Effector memory CD4-positive, alpha-beta T cell (primary cell): Measurements from ENCODE around the gene ZCCHC12.
"Not testable (repeated sequence)": the region's sequence is repeated elsewhere in the genome, so short reads cannot be mapped to it uniquely, and the experiment has no call there.

Experiments used
- DNase-seq, 3 donors: peaks; one replicate each; pipeline ENCODE4 v3.0.0-alpha.2; 2020
- H3K27ac ChIP-seq: 2 replicates; pipeline ENCODE4 v1.7.0; 2013; ENCODE audit warnings: mild to moderate bottlenecking, low read length, moderate library complexity; ENCODE audit not compliant: insufficient read depth, poor library complexity, severe bottlenecking
- H3K27me3 ChIP-seq: replicated peaks from 2 replicates; pipeline ENCODE4 v1.7.0; 2013; ENCODE audit warnings: mild to moderate bottlenecking, low read length; ENCODE audit not compliant: insufficient read depth, control insufficient read depth, poor library complexity, severe bottlenecking
- H3K36me3 ChIP-seq: 2 replicates; pipeline ENCODE4 v1.7.0; 2013; ENCODE audit warnings: mild to moderate bottlenecking, low read length, moderate library complexity; ENCODE audit not compliant: control insufficient read depth, insufficient read depth
- H3K4me1 ChIP-seq: 2 replicates; pipeline ENCODE4 v1.7.0; 2013; ENCODE audit warnings: low read length, mild to moderate bottlenecking; ENCODE audit not compliant: control insufficient read depth, insufficient read depth, poor library complexity, severe bottlenecking
- H3K4me3 ChIP-seq: 2 replicates; pipeline ENCODE4 v1.7.0; 2013; ENCODE audit warnings: low read length, low read depth, mild to moderate bottlenecking; ENCODE audit not compliant: insufficient read depth, poor library complexity, severe bottlenecking
- H3K9me3 ChIP-seq: 2 replicates; pipeline ENCODE4 v1.7.0; 2013; ENCODE audit warnings: mild to moderate bottlenecking, low read length, moderate library complexity; ENCODE audit not compliant: control insufficient read depth
- total RNA-seq, 3 donors: gene quantifications; one replicate each; lab custom pipeline; 2026; lab: John Stamatoyannopoulos, UW

ZCCHC12 gene
- total RNA-seq = 0 to 0.69 (median 0.09) reads per million in 3 donors

DNA sequence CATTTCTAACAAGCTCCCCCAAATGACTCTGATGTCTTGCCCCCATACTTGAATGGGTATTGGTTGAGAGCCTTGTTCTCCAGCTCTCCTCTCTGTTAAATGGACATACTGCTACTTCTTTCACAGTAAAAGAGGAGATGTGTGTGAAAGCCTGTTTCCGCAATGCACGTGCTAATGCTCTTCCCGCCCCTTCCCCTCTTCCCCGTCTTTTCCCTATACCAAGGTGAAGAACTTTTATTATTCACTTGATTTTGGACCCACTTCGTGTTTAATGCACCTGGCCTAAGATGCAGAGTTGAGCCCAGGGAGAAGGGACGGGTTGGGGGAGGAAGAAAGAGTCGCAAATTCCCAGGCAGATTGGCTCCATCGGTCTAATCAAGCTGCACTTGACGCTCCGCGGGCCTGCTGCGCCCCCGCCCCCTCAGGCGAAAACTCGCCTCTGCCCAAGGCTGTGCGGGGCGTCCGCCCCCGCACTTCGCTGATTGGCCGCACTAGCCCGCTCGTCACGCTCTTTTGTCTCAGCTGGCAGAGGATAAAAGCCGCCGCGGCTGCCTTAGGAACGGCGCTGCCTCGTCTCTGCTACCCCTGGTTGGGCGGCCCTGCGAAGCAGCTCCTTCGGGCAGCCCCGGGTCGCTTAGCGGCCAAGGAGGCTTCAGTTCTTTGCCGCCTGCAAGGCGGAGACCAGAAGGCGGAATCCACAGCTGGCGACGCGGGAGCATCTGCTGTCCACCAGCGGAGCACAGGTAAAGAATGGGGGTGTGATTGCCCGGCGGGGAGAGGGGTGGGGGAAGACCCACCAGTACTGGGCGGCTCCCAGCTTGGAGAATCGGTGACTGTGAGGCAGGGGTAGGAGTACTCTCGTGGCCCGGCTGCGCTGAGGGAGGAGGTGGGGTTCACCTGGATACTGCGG is at the start of gene ZCCHC12:
TSS of gene ZCCHC12 (plus strand) at position 562 of the 910 bp plus-strand sequence. CDS start 1,421 bp downstream, outside the sequence.
- Histone ChIP-seq H3K27me3 (peaks cover 21% of the 10 kb centered on the region), H3K36me3 (no peaks in the 10 kb centered on the region), H3K27ac (no peak within 1 kb of the TSS), H3K9me3 (no peaks in the 10 kb centered on the region), H3K4me3 (peak within 1 kb of the TSS; percentile 29), H3K4me1 (peaks cover 14% of the 10 kb centered on the region)
- DNase-seq = peak; percentile 2 to 8 (median 3)

- no peak overlapping the region for H3K4me3 ChIP-seq
- H3K4me1 ChIP-seq = no peaks in the 10 kb centered on the region
- H3K27ac ChIP-seq = no peak overlapping the region
- H3K36me3 ChIP-seq = no peaks in the 10 kb centered on the region
- no peaks in the 10 kb centered on the region for H3K9me3 ChIP-seq
- DNase-seq = no peak
- no peaks in the 10 kb centered on the region for H3K27me3 ChIP-seq
These were observed 44.0 kb upstream of the ZCCHC12 start for GRCh38 chrX:118779581-118779980.

- no peaks in the 10 kb centered on the region for H3K36me3 ChIP-seq
- no peaks in the 10 kb centered on the region for H3K4me1 ChIP-seq
- H3K4me3 ChIP-seq = no peak overlapping the region
- H3K27ac ChIP-seq = no peak overlapping the region
- no peaks in the 10 kb centered on the region for H3K9me3 ChIP-seq
- no peaks in the 10 kb centered on the region for H3K27me3 ChIP-seq
- no peak for DNase-seq
These were observed 43.1 kb upstream of the ZCCHC12 start for GRCh38 chrX:118780509-118780908.

GRCh38 chrX:118780911-118781310 is 42.7 kb upstream of the ZCCHC12 start:
- Histone ChIP-seq H3K27ac (no peak overlapping the region), H3K36me3 (no peaks in the 10 kb centered on the region), H3K9me3 (no peaks in the 10 kb centered on the region), H3K27me3 (no peaks in the 10 kb centered on the region), H3K4me3 (no peak overlapping the region), H3K4me1 (no peaks in the 10 kb centered on the region)
- DNase-seq = no peak

GRCh38 chrX:118795528-118796280 is 27.9 kb upstream of the ZCCHC12 start:
- Histone ChIP-seq H3K4me3 (no peak overlapping the region), H3K9me3 (no peaks in the 10 kb centered on the region), H3K27me3 (peaks cover 3% of the 10 kb centered on the region), H3K27ac (no peak overlapping the region), H3K36me3 (no peaks in the 10 kb centered on the region), H3K4me1 (no peaks in the 10 kb centered on the region)
- DNase-seq = no peak

- H3K4me3 ChIP-seq = no peak overlapping the region
- no peaks in the 10 kb centered on the region for H3K9me3 ChIP-seq
- DNase-seq = no peak
- no peaks in the 10 kb centered on the region for H3K4me1 ChIP-seq
- no peak overlapping the region for H3K27ac ChIP-seq
- no peaks in the 10 kb centered on the region for H3K27me3 ChIP-seq
- H3K36me3 ChIP-seq = no peaks in the 10 kb centered on the region
These were observed 20.8 kb upstream of the ZCCHC12 start for GRCh38 chrX:118802857-118803256.

DNA sequence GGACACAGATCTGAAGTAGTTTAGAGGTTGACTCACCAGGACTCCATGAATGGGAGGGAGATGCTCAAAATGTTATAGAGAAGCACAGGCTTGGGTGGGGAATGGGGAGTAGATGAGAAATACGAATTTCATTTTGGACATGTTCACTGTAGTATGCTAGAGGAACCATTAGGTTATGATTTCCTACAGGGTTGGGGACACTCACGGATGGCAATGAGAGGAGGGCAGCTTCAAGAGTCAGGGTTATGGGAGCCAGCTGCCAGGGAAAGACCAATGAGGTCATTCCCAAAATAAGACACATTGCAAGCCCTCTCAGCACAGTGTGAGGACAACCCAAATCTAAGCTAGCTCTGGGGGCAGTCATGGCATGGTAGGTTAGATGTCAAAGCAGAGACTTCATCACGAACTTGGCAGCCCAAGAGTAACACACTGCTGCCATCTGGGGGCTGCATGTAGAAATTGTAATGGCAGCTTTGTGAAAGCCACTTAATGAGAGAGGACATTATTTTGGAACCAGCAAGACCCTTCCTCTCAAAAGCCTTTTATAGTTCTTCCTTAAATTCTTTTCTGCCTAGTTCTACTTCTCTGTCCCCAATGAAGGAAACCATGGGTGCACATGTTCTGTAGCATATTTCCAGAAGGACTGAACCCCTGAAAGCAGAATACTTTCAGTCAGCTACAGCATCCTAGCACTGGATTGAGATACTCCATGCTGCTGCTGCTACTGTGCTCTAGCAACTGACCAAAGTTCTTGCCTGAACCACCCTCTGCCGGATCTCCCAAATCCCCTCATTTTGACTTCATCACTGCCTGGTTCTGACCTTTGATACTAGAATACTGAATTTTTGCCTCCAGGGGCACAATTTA is 16.2 kb upstream of the ZCCHC12 start:
- Histone ChIP-seq H3K27ac (no peak overlapping the region), H3K4me1 (no peaks in the 10 kb centered on the region), H3K4me3 (no peak overlapping the region), H3K36me3 (no peaks in the 10 kb centered on the region), H3K9me3 (no peaks in the 10 kb centered on the region), H3K27me3 (no peaks in the 10 kb centered on the region)
- DNase-seq = no peak

- not testable (repeated sequence) for DNase-seq, H3K27ac ChIP-seq, H3K4me1 ChIP-seq, H3K27me3 ChIP-seq, H3K9me3 ChIP-seq, H3K36me3 ChIP-seq, H3K4me3 ChIP-seq
These were observed 6.4 kb upstream of the ZCCHC12 start for GRCh38 chrX:118817257-118817656.

- peak overlapping the region; percentile 29 for H3K4me3 ChIP-seq
These were observed 628 bp downstream of the ZCCHC12 start for GRCh38 chrX:118824173-118824730.

More at GRCh38 chrX:118824173-118824730, 628 bp downstream of the ZCCHC12 start:
- DNase-seq = no peak
- Histone ChIP-seq H3K27ac (no peak overlapping the region), H3K27me3 (peaks cover 21% of the 10 kb centered on the region), H3K4me1 (peaks cover 14% of the 10 kb centered on the region), H3K9me3 (no peaks in the 10 kb centered on the region), H3K36me3 (no peaks in the 10 kb centered on the region)
